ENCODE measurements around the gene SLC45A1. TPM values are rescaled to one million over a fixed set of nuclear protein-coding genes. Genes with fewer than 3 reads are reported as not detected.

SLC45A1 gene
- total and polyA plus RNA-seq, 2 donors, result 0.09 to 1.4 TPM

GRCh38 chr1:8384088-8384487 lies 66.2 kb downstream of the SLC45A1 start:
- H3K4me1 ChIP-seq (ENCODE audit: control insufficient read depth in 2 of 2, insufficient read depth in 2 of 2, low read length in 2 of 2), result peaks cover 9 to 49% of the 10 kb centered on the region in 2 donors
- H3K27ac ChIP-seq (ENCODE audit: low read depth in 1 of 2, low read length in 1 of 2), result no peak overlapping the region
- H3K4me3 ChIP-seq (ENCODE audit: low read length in 2 of 2), result no peak overlapping the region
- DNase-seq (ENCODE audit: low read depth in 6 of 9, low spot score in 9 of 9), result no peak
- H3K27me3 ChIP-seq (ENCODE audit: control insufficient read depth in 2 of 2, insufficient read depth in 1 of 2, low read length in 1 of 2), result no peaks in the 10 kb centered on the region
- WGBS, result 95% methylated on average over 6 of the region's 6 CpGs
- no peaks in the 10 kb centered on the region for H3K9me3 ChIP-seq (ENCODE audit: control insufficient read depth in 2 of 2, insufficient read depth in 1 of 2, low read length in 1 of 2)
- peaks cover 15 to 19% of the 10 kb centered on the region in 2 donors for H3K36me3 ChIP-seq (ENCODE audit: control insufficient read depth in 2 of 2, insufficient read depth in 2 of 2, low read length in 1 of 2)

GRCh38 chr1:8384577-8384976 lies 66.7 kb downstream of the SLC45A1 start:
- H3K36me3 ChIP-seq (ENCODE audit: control insufficient read depth in 2 of 2, insufficient read depth in 2 of 2, low read length in 1 of 2), result peaks cover 15 to 23% of the 10 kb centered on the region in 2 donors
- H3K27me3 ChIP-seq (ENCODE audit: control insufficient read depth in 2 of 2, insufficient read depth in 1 of 2, low read length in 1 of 2), result no peaks in the 10 kb centered on the region
- no peak overlapping the region for H3K4me3 ChIP-seq (ENCODE audit: low read length in 2 of 2)
- H3K27ac ChIP-seq (ENCODE audit: low read depth in 1 of 2, low read length in 1 of 2), result no peak overlapping the region
- WGBS, result 95% methylated on average over 2 of the region's 2 CpGs
- no peaks in the 10 kb centered on the region for H3K9me3 ChIP-seq (ENCODE audit: control insufficient read depth in 2 of 2, insufficient read depth in 1 of 2, low read length in 1 of 2)
- peaks cover 9 to 44% of the 10 kb centered on the region in 2 donors for H3K4me1 ChIP-seq (ENCODE audit: control insufficient read depth in 2 of 2, insufficient read depth in 2 of 2, low read length in 2 of 2)
- DNase-seq (ENCODE audit: low read depth in 6 of 9, low spot score in 9 of 9), result no peak

- no peaks in the 10 kb centered on the region for H3K9me3 ChIP-seq (ENCODE audit: control insufficient read depth in 2 of 2, insufficient read depth in 1 of 2, low read length in 1 of 2)
- no peaks in the 10 kb centered on the region for H3K27me3 ChIP-seq (ENCODE audit: control insufficient read depth in 2 of 2, insufficient read depth in 1 of 2, low read length in 1 of 2)
- peaks cover 6 to 28% of the 10 kb centered on the region in 2 donors for H3K36me3 ChIP-seq (ENCODE audit: control insufficient read depth in 2 of 2, insufficient read depth in 2 of 2, low read length in 1 of 2)
- no peak overlapping the region for H3K4me3 ChIP-seq (ENCODE audit: low read length in 2 of 2)
- peaks cover 9 to 28% of the 10 kb centered on the region in 2 donors for H3K4me1 ChIP-seq (ENCODE audit: control insufficient read depth in 2 of 2, insufficient read depth in 2 of 2, low read length in 2 of 2)
- no peak overlapping the region for H3K27ac ChIP-seq (ENCODE audit: low read depth in 1 of 2, low read length in 1 of 2)
- no peak for DNase-seq (ENCODE audit: low read depth in 6 of 9, low spot score in 9 of 9)
Observed at GRCh38 chr1:8386247-8386646, 68.3 kb downstream of the SLC45A1 start.

GRCh38 chr1:8388732-8389562 lies 71.0 kb downstream of the SLC45A1 start:
- Histone ChIP-seq H3K4me3 (ENCODE audit: low read length in 2 of 2) (no peak overlapping the region), H3K27ac (ENCODE audit: low read depth in 1 of 2, low read length in 1 of 2) (no peak overlapping the region), H3K36me3 (ENCODE audit: control insufficient read depth in 2 of 2, insufficient read depth in 2 of 2, low read length in 1 of 2) (peaks cover 0 to 23% of the 10 kb centered on the region in 2 donors), H3K27me3 (ENCODE audit: control insufficient read depth in 2 of 2, insufficient read depth in 1 of 2, low read length in 1 of 2) (no peaks in the 10 kb centered on the region), H3K9me3 (ENCODE audit: control insufficient read depth in 2 of 2, insufficient read depth in 1 of 2, low read length in 1 of 2) (no peaks in the 10 kb centered on the region), H3K4me1 (ENCODE audit: control insufficient read depth in 2 of 2, insufficient read depth in 2 of 2, low read length in 2 of 2) (peaks cover 0 to 9% of the 10 kb centered on the region in 2 donors)
- DNase-seq (ENCODE audit: low read depth in 6 of 9, low spot score in 9 of 9), result no peak
- 98% methylated on average over 12 of the region's 12 CpGs for WGBS

- no peaks in the 10 kb centered on the region for H3K9me3 ChIP-seq (ENCODE audit: control insufficient read depth in 2 of 2, insufficient read depth in 1 of 2, low read length in 1 of 2)
- DNase-seq (ENCODE audit: low read depth in 6 of 9, low spot score in 9 of 9), result no peak
- H3K4me3 ChIP-seq (ENCODE audit: low read length in 2 of 2), result no peak overlapping the region
- H3K27ac ChIP-seq (ENCODE audit: low read depth in 1 of 2, low read length in 1 of 2), result no peak overlapping the region
- H3K4me1 ChIP-seq (ENCODE audit: control insufficient read depth in 2 of 2, insufficient read depth in 2 of 2, low read length in 2 of 2), result peaks cover 0 to 5% of the 10 kb centered on the region in 2 donors
- WGBS, result 83% methylated on average over 7 of the region's 7 CpGs
- no peaks in the 10 kb centered on the region for H3K27me3 ChIP-seq (ENCODE audit: control insufficient read depth in 2 of 2, insufficient read depth in 1 of 2, low read length in 1 of 2)
- H3K36me3 ChIP-seq (ENCODE audit: control insufficient read depth in 2 of 2, insufficient read depth in 2 of 2, low read length in 1 of 2), result peaks cover 0 to 15% of the 10 kb centered on the region in 2 donors
Observed at GRCh38 chr1:8389958-8390535, 72.1 kb downstream of the SLC45A1 start.

GRCh38 chr1:8390707-8391106 lies 72.8 kb downstream of the SLC45A1 start:
- Histone ChIP-seq H3K27ac (ENCODE audit: low read depth in 1 of 2, low read length in 1 of 2) (no peak overlapping the region), H3K9me3 (ENCODE audit: control insufficient read depth in 2 of 2, insufficient read depth in 1 of 2, low read length in 1 of 2) (no peaks in the 10 kb centered on the region), H3K36me3 (ENCODE audit: control insufficient read depth in 2 of 2, insufficient read depth in 2 of 2, low read length in 1 of 2) (peaks cover 0 to 15% of the 10 kb centered on the region in 2 donors), H3K4me1 (ENCODE audit: control insufficient read depth in 2 of 2, insufficient read depth in 2 of 2, low read length in 2 of 2) (peaks cover 4 to 12% of the 10 kb centered on the region in 2 donors), H3K4me3 (ENCODE audit: low read length in 2 of 2) (no peak overlapping the region), H3K27me3 (ENCODE audit: control insufficient read depth in 2 of 2, insufficient read depth in 1 of 2, low read length in 1 of 2) (no peaks in the 10 kb centered on the region)
- no peak for DNase-seq (ENCODE audit: low read depth in 6 of 9, low spot score in 9 of 9)
- 79% methylated on average over 4 of the region's 4 CpGs for WGBS

- no peak for DNase-seq (ENCODE audit: low read depth in 6 of 9, low spot score in 9 of 9)
- no peaks in the 10 kb centered on the region for H3K9me3 ChIP-seq (ENCODE audit: control insufficient read depth in 2 of 2, insufficient read depth in 1 of 2, low read length in 1 of 2)
- no peak overlapping the region for H3K4me3 ChIP-seq (ENCODE audit: low read length in 2 of 2)
- H3K36me3 ChIP-seq (ENCODE audit: control insufficient read depth in 2 of 2, insufficient read depth in 2 of 2, low read length in 1 of 2), result peaks cover 0 to 15% of the 10 kb centered on the region in 2 donors
- H3K27ac ChIP-seq (ENCODE audit: low read depth in 1 of 2, low read length in 1 of 2), result no peak overlapping the region
- 97% methylated on average over 7 of the region's 7 CpGs for WGBS
- H3K27me3 ChIP-seq (ENCODE audit: control insufficient read depth in 2 of 2, insufficient read depth in 1 of 2, low read length in 1 of 2), result no peaks in the 10 kb centered on the region
- peaks cover 15 to 29% of the 10 kb centered on the region in 2 donors for H3K4me1 ChIP-seq (ENCODE audit: control insufficient read depth in 2 of 2, insufficient read depth in 2 of 2, low read length in 2 of 2)
Observed at GRCh38 chr1:8392522-8392921, 74.6 kb downstream of the SLC45A1 start.
